ENCODE data around the gene POLR3C.
A peak's percentile ranks its signal among the peaks of the same experiment; 100 is the strongest.
"Not testable (repeated sequence)": the region's sequence is repeated elsewhere in the genome, so short reads cannot be mapped to it uniquely, and the experiment has no call there.

Gene POLR3C

DNA sequence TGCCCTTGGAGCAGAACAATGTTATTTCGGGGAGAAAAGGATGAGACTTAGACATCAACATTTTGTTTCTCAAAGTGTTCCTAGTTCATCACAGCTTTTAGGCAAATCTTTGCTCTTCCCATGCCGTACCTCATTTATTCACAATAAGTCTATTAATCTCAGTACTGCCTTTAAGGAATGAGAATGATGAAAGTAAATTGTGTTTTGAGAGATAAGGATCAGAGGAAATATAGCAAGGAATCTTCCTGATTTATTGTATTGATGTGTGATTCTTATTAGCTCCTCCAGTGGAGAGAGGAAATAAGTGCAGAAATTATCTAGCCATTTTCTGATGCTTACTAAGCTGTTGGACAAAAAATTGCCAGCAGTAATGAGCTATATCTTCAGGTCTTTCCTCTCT is 2.0 kb downstream of the POLR3C start:
- no peak for TF ChIP-seq EZH2phosphoT487 (conservative IDR thresholded peaks at IDR 0.05; ENCODE audit: low read length)
- TF ChIP-seq, protein P1, sequence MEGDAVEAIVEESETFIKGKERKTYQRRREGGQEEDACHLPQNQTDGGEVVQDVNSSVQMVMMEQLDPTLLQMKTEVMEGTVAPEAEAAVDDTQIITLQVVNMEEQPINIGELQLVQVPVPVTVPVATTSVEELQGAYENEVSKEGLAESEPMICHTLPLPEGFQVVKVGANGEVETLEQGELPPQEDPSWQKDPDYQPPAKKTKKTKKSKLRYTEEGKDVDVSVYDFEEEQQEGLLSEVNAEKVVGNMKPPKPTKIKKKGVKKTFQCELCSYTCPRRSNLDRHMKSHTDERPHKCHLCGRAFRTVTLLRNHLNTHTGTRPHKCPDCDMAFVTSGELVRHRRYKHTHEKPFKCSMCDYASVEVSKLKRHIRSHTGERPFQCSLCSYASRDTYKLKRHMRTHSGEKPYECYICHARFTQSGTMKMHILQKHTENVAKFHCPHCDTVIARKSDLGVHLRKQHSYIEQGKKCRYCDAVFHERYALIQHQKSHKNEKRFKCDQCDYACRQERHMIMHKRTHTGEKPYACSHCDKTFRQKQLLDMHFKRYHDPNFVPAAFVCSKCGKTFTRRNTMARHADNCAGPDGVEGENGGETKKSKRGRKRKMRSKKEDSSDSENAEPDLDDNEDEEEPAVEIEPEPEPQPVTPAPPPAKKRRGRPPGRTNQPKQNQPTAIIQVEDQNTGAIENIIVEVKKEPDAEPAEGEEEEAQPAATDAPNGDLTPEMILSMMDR (IDR thresholded peaks at IDR 0.05; ENCODE audit: insufficient read depth, low read length, poor library complexity, severe bottlenecking) = no peak
- no peaks in the 10 kb centered on the region for H3K9me2 ChIP-seq (replicated peaks; ENCODE audit: insufficient read depth, low read length)
- peak overlapping the region; percentile 97 for H3K4me2 ChIP-seq (ENCODE audit: low read depth, low read length, poor library complexity, severe bottlenecking)
- no peak overlapping the region for H3K4me3 ChIP-seq (ENCODE audit: insufficient read depth, low read length, poor library complexity, severe bottlenecking)
- H3K9ac ChIP-seq (ENCODE audit: low read length) = no peak overlapping the region
- H3K27me3 ChIP-seq (ENCODE audit: low read length) = no peaks in the 10 kb centered on the region
- H3K79me2 ChIP-seq (ENCODE audit: insufficient read depth, low read length) = peaks cover 25% of the 10 kb centered on the region
- H3K27ac ChIP-seq (ENCODE audit: low read depth, low read length) = no peak overlapping the region
- peaks cover 41% of the 10 kb centered on the region for H3K36me3 ChIP-seq (ENCODE audit: low read length)
- H3K9me3 ChIP-seq (ENCODE audit: insufficient read depth, low read length) = no peaks in the 10 kb centered on the region
- no peak overlapping the region for H2AFZ ChIP-seq (ENCODE audit: low read depth, low read length, severe bottlenecking)
- H4K20me1 ChIP-seq (ENCODE audit: low read depth, low read length) = no peaks in the 10 kb centered on the region
- H3F3A ChIP-seq (ENCODE audit: insufficient read depth) = no peaks in the 10 kb centered on the region

DNA sequence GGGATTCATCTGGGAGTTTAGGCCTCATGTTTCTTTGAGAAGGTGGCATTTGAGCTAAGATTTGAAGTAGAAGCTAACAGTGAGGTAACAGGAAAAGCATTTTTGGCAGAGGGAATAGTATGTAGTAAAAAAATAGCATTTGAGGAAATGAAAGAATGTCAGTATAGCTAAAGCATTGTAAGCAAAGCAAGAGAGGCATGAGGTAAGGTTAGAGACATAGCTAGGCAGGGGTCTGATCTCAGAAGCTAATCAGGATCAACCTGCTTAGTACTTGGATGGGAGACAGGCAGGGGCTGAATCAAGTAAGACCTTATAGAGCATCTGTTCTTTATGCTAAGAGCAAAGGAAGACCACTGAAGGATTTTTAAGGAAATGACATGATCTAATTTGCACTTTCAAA is 4.0 kb downstream of the POLR3C start:
- Histone ChIP-seq H3K27me3 (ENCODE audit: low read length) (no peaks in the 10 kb centered on the region), H4K20me1 (ENCODE audit: low read depth, low read length) (no peaks in the 10 kb centered on the region), H3K27ac (ENCODE audit: low read depth, low read length) (no peak overlapping the region), H3K9me2 (replicated peaks; ENCODE audit: insufficient read depth, low read length) (no peaks in the 10 kb centered on the region), H2AFZ (ENCODE audit: low read depth, low read length, severe bottlenecking) (no peak overlapping the region), H3K9me3 (ENCODE audit: insufficient read depth, low read length) (no peaks in the 10 kb centered on the region), H3K36me3 (ENCODE audit: low read length) (peaks cover 45% of the 10 kb centered on the region), H3K4me2 (ENCODE audit: low read depth, low read length, poor library complexity, severe bottlenecking) (no peak overlapping the region), H3K4me3 (ENCODE audit: insufficient read depth, low read length, poor library complexity, severe bottlenecking) (no peak overlapping the region), H3K79me2 (ENCODE audit: insufficient read depth, low read length) (peaks cover 25% of the 10 kb centered on the region), H3K9ac (ENCODE audit: low read length) (no peak overlapping the region), H3F3A (ENCODE audit: insufficient read depth) (no peaks in the 10 kb centered on the region)
- no peak for TF ChIP-seq EZH2phosphoT487 (conservative IDR thresholded peaks at IDR 0.05; ENCODE audit: low read length)
- TF ChIP-seq, protein P1 (IDR thresholded peaks at IDR 0.05; ENCODE audit: insufficient read depth, low read length, poor library complexity, severe bottlenecking) = no peak

DNA sequence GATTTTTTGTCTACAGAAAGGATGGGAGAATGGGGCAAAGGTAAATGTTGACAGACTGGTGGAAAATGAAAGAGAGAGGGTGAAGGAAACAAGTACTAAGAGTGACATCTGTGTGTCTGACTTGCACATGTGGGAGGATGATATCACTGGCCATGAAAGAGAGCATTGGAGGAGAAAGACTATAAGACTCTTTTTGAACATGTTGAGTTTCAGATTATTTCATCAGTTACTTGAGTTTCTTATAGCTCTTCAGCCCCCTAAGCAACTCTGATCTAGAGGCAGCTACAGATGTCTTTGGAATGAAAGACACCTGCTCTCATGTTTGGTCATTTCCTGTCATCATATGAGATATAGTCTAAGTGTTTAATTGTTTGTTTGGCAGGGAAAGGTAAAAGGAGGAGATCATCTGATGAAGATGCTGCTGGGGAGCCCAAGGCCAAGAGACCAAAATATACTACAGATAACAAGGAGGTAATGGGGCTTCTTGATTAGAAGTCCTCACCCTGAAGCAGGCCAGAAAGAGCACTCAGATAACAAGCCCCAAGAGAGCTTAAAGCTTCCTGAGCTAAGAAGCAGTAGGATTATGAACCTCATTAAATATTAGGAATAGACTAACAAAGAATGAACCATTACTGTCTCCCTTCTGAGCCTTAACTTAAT is 4.5 kb downstream of the POLR3C start:
- Histone ChIP-seq H3K9me3 (ENCODE audit: insufficient read depth, low read length) (no peaks in the 10 kb centered on the region), H3K9ac (ENCODE audit: low read length) (no peak overlapping the region), H2AFZ (ENCODE audit: low read depth, low read length, severe bottlenecking) (no peak overlapping the region), H3F3A (ENCODE audit: insufficient read depth) (no peaks in the 10 kb centered on the region), H3K4me3 (ENCODE audit: insufficient read depth, low read length, poor library complexity, severe bottlenecking) (no peak overlapping the region), H3K9me2 (replicated peaks; ENCODE audit: insufficient read depth, low read length) (no peaks in the 10 kb centered on the region), H3K4me2 (ENCODE audit: low read depth, low read length, poor library complexity, severe bottlenecking) (no peak overlapping the region), H3K36me3 (ENCODE audit: low read length) (peaks cover 45% of the 10 kb centered on the region), H3K79me2 (ENCODE audit: insufficient read depth, low read length) (peaks cover 25% of the 10 kb centered on the region), H4K20me1 (ENCODE audit: low read depth, low read length) (no peaks in the 10 kb centered on the region), H3K27me3 (ENCODE audit: low read length) (no peaks in the 10 kb centered on the region), H3K27ac (ENCODE audit: low read depth, low read length) (no peak overlapping the region)
- TF ChIP-seq, protein P1 (IDR thresholded peaks at IDR 0.05; ENCODE audit: insufficient read depth, low read length, poor library complexity, severe bottlenecking) = no peak
- TF ChIP-seq EZH2phosphoT487 (conservative IDR thresholded peaks at IDR 0.05; ENCODE audit: low read length) = no peak

DNA sequence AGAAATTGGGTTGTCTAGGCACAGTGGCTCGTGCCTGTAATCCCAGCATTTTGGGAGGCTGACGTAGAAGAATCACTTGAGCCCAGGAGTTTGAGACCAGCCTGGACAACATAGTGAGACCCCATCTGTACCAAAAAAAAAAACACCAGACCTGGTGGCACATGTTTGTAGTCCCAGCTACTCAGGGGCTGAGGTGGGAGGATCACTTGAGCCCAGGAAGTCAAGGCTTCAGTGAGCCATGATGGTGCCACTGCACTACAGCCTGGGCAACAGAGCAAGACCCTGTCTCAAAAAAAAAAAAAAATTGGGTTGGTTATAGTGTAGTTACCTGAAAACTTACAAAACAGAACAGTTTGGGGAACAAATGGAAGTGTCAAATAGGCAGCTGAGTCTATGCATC is 6.8 kb downstream of the POLR3C start:
- not testable (repeated sequence) for H2AFZ ChIP-seq (ENCODE audit: low read depth, low read length, severe bottlenecking); H3K27ac ChIP-seq (ENCODE audit: low read depth, low read length); H3K9ac ChIP-seq (ENCODE audit: low read length); H3K4me3 ChIP-seq (ENCODE audit: insufficient read depth, low read length, poor library complexity, severe bottlenecking); H3K27me3 ChIP-seq (ENCODE audit: low read length); H3K4me2 ChIP-seq (ENCODE audit: low read depth, low read length, poor library complexity, severe bottlenecking); H3F3A ChIP-seq (ENCODE audit: insufficient read depth); H3K79me2 ChIP-seq (ENCODE audit: insufficient read depth, low read length); H3K9me3 ChIP-seq (ENCODE audit: insufficient read depth, low read length); H3K9me2 ChIP-seq (replicated peaks; ENCODE audit: insufficient read depth, low read length); H4K20me1 ChIP-seq (ENCODE audit: low read depth, low read length)
- H3K36me3 ChIP-seq (ENCODE audit: low read length) = peaks cover 43% of the 10 kb centered on the region
